ENCODE results near the gene ZFC3H1.

Gene ZFC3H1

GRCh38 chr12:71641390-71641789 lies 22.3 kb downstream of the ZFC3H1 start:
- in situ Hi-C loops (cut with MboI; ENCODE audit: low pct_unique_long_range_greater_than_20kb, low sequenced_read_pairs): no loop called here
- DNase-seq: no peak

GRCh38 chr12:71640316-71640715 lies 23.3 kb downstream of the ZFC3H1 start:
- no peak for DNase-seq
- in situ Hi-C loops (cut with MboI; ENCODE audit: low pct_unique_long_range_greater_than_20kb, low sequenced_read_pairs): no loop called here

GRCh38 chr12:71639341-71639760 lies 24.3 kb downstream of the ZFC3H1 start:
- in situ Hi-C loops (cut with MboI; ENCODE audit: low pct_unique_long_range_greater_than_20kb, low sequenced_read_pairs): no loop called here
- DNase-seq: no peak

GRCh38 chr12:71638499-71638898 lies 25.1 kb downstream of the ZFC3H1 start:
- no peak for DNase-seq
- in situ Hi-C loops (cut with MboI; ENCODE audit: low pct_unique_long_range_greater_than_20kb, low sequenced_read_pairs): no loop called here

- in situ Hi-C loops (cut with MboI; ENCODE audit: low pct_unique_long_range_greater_than_20kb, low sequenced_read_pairs): no loop called here
- peak; percentile 64 for DNase-seq
Measured at GRCh38 chr12:71636704-71637115, 26.9 kb downstream of the ZFC3H1 start.

- DNase-seq: no peak
- in situ Hi-C loops (cut with MboI; ENCODE audit: low pct_unique_long_range_greater_than_20kb, low sequenced_read_pairs): no loop called here
Measured at GRCh38 chr12:71627438-71628002, 36.1 kb downstream of the ZFC3H1 start.

- DNase-seq: no peak
Measured at GRCh38 chr12:71626768-71627167, 36.9 kb downstream of the ZFC3H1 start.

GRCh38 chr12:71626098-71626497 lies 37.5 kb downstream of the ZFC3H1 start:
- in situ Hi-C loops (cut with MboI; ENCODE audit: low pct_unique_long_range_greater_than_20kb, low sequenced_read_pairs): no loop called here
- peak; percentile 83 for DNase-seq

More at GRCh38 chr12:71626768-71627167, 36.9 kb downstream of the ZFC3H1 start:
- in situ Hi-C loops (cut with MboI; ENCODE audit: low pct_unique_long_range_greater_than_20kb, low sequenced_read_pairs): no loop called here

- in situ Hi-C loops (cut with MboI; ENCODE audit: low pct_unique_long_range_greater_than_20kb, low sequenced_read_pairs): no loop called here
Measured at GRCh38 chr12:71625476-71625875, 38.2 kb downstream of the ZFC3H1 start.

GRCh38 chr12:71621938-71622337 lies 41.7 kb downstream of the ZFC3H1 start:
- in situ Hi-C loops (cut with MboI; ENCODE audit: low pct_unique_long_range_greater_than_20kb, low sequenced_read_pairs): no loop called here

More at GRCh38 chr12:71625476-71625875, 38.2 kb downstream of the ZFC3H1 start:
- DNase-seq: no peak

GRCh38 chr12:71610031-71610795 lies 53.4 kb downstream of the ZFC3H1 start:
- DNase-seq: peak; percentile 72
- in situ Hi-C loops (cut with MboI; ENCODE audit: low pct_unique_long_range_greater_than_20kb, low sequenced_read_pairs): no loop called here

More at GRCh38 chr12:71621938-71622337, 41.7 kb downstream of the ZFC3H1 start:
- DNase-seq: no peak

GRCh38 chr12:71607494-71608330 lies 55.9 kb downstream of the ZFC3H1 start:
- in situ Hi-C loops (cut with MboI; ENCODE audit: low pct_unique_long_range_greater_than_20kb, low sequenced_read_pairs): no loop called here
- DNase-seq: no peak

- DNase-seq: no peak
- in situ Hi-C loops (cut with MboI; ENCODE audit: low pct_unique_long_range_greater_than_20kb, low sequenced_read_pairs): no loop called here
Measured at GRCh38 chr12:71605039-71605438, 58.6 kb downstream of the ZFC3H1 start.

- DNase-seq: no peak
- in situ Hi-C loops (cut with MboI; ENCODE audit: low pct_unique_long_range_greater_than_20kb, low sequenced_read_pairs): no loop called here
Measured at GRCh38 chr12:71602761-71603577, 60.7 kb downstream of the ZFC3H1 start.

- DNase-seq: no peak
- in situ Hi-C loops (cut with MboI; ENCODE audit: low pct_unique_long_range_greater_than_20kb, low sequenced_read_pairs): no loop called here
Measured at GRCh38 chr12:71601546-71601945, 62.1 kb downstream of the ZFC3H1 start.

- no peak for DNase-seq
- in situ Hi-C loops (cut with MboI; ENCODE audit: low pct_unique_long_range_greater_than_20kb, low sequenced_read_pairs): no loop called here
Measured at GRCh38 chr12:71599210-71599609, 64.4 kb downstream of the ZFC3H1 start.

- DNase-seq: no peak
- in situ Hi-C loops (cut with MboI; ENCODE audit: low pct_unique_long_range_greater_than_20kb, low sequenced_read_pairs): no loop called here
Measured at GRCh38 chr12:71594214-71594948, 69.3 kb downstream of the ZFC3H1 start.

- DNase-seq: no peak
- in situ Hi-C loops (cut with MboI; ENCODE audit: low pct_unique_long_range_greater_than_20kb, low sequenced_read_pairs): no loop called here
Measured at GRCh38 chr12:71592841-71593240, 70.8 kb downstream of the ZFC3H1 start.

Measured in KBM-7 (cell line).